ENCODE measurements around the gene PGM3.
"Not testable (repeated sequence)": the region's sequence is repeated elsewhere in the genome, so short reads cannot be mapped to it uniquely, and the experiment has no call there.

The PGM3 gene, protein sequence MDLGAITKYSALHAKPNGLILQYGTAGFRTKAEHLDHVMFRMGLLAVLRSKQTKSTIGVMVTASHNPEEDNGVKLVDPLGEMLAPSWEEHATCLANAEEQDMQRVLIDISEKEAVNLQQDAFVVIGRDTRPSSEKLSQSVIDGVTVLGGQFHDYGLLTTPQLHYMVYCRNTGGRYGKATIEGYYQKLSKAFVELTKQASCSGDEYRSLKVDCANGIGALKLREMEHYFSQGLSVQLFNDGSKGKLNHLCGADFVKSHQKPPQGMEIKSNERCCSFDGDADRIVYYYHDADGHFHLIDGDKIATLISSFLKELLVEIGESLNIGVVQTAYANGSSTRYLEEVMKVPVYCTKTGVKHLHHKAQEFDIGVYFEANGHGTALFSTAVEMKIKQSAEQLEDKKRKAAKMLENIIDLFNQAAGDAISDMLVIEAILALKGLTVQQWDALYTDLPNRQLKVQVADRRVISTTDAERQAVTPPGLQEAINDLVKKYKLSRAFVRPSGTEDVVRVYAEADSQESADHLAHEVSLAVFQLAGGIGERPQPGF
- 29.9 to 84.0 (median 49.2) reads per million in 17 experiments for total RNA-seq

DNA sequence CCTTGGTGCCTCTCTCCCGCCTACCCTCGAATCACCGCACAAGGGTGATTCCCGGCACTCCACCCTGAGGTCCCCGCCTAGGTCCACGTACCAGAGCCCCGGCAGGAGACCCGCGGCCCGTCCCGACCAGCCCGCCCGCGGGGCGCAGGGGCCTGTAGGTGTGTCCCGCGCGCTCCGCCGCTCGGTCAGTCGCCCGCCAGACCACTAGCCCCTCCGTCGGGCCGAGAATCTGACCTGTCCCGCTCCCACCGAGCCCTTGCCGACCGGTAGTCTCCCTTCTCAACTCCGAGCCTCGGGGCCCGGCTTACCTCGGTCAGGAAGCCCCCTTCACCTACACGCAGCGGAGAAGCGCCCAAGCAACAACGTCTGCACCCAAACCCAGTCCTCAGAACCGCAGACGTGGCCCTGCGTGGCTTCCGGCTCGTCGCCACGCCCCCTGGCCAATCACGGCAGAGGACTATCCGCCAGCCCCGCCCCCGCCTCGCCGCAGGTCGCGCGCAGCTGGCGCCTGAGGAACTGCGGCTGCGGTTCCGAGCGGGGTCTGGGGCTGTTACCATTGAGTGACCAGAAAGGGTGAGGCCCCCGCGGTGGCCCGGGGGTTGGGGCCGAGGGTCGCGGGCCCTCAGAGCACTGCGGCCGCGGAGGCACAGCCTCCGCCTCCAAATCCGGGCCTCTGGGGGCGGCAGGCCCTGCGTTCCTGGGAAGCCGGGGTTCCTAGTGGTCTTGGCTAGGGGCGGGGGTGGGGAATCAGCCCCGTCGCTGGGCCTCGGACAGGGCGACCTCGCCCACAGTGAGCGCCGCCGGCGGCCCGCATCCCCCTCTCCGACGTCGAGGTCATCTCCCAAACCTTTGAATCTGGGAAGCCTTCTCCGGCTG, at the start of gene PGM3, which contains the start of gene RWDD2A:
Gene PGM3 (minus strand): TSS at position 395 of the 876 bp plus-strand sequence. CDS start 2,253 bp downstream, outside the sequence.
Gene RWDD2A (plus strand): TSS at position 487 of the 876 bp plus-strand sequence. CDS start 1,095 bp downstream, outside the sequence.
- DNase-seq = peak; percentile 90 to 96 (median 94)

DNA sequence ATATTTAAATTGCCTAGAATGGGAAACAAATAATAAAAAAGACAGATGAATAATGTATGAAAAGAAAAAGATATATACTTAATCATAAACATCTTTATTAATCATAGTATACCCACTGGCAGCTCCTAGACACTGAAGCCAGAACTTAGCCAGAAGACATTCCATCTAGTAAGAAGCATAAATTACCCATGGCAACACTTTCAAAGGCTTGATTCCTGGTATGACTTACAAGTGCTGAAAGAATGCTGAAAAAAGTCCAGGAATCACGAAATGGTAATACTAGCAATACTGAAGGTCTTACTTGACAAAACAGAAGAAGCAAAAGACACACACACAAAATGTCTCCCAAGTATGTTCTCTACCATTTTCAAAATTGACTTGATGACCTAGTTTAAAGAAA, 38.1 kb upstream of the PGM3 start:
- no peak for DNase-seq

DNA sequence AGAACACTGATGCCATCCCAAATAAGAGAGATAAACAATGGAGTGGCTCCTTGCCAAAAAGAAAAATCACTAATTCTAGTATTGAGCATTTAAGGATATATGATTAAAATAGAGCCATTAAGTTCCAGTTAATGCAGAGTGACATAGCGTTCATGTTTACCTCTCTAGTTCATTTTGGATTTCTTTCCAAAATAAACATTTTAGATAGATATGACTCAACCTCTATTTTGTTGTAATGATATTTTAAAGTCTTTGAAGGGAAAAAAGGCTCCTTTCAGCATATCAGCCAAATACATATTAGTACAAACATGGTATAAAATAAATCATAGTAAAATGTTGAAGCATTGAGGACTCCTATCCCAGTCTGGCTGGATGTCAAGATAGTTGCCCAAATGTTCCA, 33.5 kb upstream of the PGM3 start:
- DNase-seq = no peak

DNA sequence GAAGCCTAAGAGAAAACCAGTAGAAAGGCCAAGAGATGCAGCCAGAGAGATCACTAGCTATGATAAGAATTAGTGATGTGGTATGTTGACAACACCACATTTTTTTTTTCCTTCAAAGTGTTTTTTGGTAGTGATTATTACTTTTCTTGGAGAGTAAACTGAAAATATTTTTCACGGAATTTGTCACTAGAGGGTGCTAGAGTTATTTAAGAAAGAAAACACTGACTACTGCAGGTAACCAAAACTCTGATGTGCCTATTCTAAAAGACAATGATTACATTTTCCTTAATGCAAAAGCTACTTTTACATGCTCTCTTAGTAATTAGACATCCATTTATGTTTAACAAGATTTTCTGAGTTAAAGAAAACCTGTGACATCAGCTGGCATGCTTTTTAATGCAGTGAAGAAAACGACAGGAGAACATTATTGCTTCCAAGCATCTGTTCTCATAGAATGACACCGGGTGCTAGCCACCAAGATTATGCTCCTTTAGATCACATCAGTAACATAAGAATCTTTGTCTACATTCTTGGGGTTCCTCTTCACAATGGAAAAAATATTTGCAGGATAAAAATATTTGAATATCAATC, 28.9 kb upstream of the PGM3 start:
- DNase-seq = peak in 2 of 4 experiments; percentile 52 to 59

DNA sequence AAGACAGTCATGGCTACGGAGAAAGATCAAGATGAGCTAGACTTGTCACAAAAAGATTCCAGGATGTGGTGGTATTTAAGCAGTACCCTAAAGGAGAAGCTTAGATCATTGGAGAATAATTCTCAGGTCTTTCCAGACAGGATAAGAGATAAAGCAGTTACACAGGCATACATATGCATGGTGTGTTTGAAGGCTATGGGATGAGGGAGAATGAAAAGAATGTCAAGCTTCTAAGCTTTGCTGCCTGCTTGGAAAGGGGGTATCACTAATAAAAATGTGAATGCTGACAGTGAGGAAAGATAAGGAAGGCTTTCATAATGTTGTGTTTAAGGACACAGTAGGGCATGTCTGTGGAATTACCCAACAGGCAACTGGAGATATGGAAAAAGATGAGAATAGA, 28.2 kb upstream of the PGM3 start:
- DNase-seq = no peak

DNA sequence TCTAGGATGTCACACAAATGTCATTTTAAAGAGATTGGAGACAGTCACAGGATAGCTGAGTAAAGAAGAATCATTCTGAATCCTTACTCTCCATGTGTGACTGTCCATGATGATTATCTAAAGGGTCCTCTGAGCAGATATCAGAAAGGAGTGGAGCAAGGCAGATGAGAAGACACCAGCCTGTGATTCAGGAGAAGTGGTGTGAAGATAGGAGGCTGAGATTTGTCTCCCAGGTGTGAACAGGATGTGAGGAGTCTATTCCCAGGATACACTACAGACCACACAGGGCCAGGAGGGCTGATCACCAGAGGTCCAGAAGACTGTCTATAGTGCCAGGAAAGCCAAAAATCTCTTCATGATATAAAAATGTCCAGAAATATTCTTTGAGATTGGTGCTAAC, 27.1 kb upstream of the PGM3 start:
- DNase-seq = no peak

DNA sequence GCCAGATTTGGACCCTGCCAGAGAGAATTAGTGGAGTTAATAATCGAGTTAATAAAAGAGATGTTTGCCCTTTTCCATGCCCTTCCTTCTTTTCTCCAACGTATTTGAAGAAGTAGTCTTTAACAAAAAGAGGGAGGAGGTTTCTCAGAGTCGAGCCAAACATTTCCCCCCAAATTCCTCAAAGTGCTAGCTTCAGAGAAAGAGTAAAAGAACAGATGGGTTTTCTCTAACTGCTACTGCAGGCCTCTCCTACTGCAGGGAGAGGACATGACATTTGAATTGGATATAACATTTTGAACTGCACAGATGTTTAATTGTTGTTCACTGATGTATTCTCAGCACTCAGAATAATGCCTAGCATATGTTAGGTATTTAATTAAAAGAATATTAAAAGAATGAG, 25.6 kb upstream of the PGM3 start:
- DNase-seq = no peak

DNA sequence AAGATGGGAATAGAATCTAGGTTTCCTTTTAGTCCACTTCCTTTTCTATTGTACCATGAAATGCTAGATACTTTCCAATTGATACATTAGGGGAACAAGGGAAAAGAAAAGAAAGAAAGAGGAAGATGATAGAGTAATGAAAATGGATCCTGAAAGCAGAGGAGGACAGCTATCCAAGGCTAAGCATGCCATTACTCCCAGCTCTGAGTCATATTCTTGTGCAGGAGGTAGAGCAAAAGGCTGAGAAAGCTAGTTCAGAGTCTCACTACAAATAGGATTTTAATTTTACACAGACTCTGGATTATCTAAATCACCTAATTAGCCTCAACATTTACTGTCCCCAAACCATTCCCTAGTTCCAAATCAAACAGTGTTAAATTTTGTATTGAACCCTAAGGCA, 23.7 kb upstream of the PGM3 start:
- DNase-seq = no peak

DNA sequence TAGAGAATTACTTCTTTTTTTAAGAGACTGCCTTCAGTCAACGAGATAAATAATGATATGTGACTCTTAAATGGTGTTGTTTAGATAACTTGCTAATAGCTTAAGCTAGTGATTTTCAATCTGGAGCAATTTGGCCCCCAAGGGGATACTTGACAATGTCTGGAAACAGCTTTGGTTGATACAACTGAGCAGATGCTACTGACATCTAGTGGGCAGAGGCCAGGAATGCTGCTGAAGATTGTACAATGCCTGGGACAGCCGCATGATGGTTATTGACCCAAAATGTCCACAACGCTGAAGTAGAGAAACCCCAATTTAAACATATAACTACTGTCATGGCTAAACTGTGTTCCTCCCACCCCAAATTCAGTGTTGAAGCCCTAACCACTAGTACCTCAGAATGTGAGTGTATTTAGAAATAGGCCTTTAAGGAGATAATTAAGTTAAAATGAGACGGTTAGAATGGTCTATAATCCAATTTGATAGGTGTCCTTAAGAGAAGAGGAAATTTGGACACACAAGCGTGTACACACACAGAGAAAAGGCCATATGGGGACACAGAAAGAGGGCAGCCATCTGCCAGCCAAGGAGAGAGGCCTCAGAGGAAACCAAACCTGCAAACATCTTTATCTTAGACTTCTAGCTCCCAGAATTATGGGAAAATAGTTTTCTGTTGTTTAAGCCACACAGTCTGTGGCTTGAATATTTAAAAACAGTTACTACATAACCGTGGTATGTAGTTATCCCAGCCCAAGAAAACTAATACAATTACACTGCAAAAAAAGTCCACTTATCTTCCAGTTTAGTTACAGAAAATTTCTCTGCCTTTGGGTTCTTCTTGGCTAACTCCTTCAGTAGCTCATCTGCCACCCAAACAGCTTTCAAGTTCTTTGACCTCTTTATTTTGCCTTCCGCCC, 22.3 kb upstream of the PGM3 start:
- peak; percentile 63 to 73 (median 67) for DNase-seq

DNA sequence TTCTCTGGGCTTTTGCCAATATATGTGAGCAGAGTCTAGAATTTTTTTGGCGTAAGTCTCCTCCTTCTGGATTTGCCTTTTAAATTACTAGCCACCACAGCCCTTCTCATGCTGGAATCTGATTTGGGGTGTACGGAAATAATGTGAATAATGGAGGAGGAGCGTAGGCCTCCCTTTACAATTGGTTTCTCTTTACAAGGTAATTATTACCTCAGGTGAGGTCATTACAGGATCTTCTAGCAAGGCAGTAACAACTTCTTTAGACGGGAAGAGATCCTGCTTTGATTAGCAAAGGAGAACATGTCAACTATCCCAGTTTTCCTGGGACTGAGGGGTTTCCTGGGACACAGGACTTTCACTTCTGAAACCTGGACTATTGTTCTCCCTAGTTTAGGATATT, 9.0 kb upstream of the PGM3 start:
- no peak for DNase-seq

DNA sequence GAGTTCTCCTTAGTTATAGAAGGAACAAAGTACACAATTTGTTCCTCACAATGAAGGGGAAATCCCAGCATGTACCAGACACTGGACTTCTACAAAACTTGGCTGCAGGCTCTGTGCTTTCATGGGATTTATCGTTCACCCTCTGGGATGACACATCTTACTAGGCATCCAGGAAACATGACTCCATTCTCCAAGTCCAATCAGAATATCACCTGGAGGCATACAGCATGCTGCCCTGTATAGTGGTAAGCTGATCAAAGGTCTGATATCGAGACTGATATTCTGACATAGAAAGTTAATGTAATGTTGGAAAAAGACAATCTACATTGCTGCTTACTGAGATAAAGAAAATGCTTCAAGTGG, 6.8 kb upstream of the PGM3 start:
- DNase-seq = peak; percentile 2 to 25 (median 14)

DNA sequence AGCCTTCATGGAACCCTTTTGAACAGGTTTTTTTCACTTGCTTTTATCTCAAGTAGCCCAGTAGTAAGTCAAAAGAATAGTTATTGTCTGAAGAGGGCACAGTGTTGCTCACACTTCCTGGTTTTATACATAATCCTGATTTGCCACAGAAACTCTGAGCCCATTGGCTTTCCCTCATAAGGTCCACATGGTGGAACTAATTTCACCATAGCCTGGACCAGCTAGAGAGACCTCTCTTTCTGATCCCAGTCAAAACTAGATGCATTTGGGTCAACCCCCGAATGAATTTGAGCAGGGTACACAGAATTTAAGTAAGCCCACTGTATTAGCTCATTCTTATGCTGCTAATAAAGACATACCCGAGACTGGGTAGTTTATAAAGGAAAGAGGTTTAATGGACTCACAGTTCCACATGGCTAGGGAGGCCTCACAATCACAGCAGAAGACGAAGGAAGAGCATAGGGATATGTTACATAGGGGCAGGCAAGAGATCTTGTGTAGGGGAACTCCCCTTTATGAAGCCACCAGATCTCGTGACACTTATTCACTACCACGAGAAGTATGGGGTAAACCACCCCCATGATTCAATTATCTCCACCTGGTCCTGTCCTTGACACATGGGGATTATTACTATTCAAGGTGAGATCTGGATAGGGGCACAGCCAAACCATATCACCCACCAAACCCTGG, 6.3 kb upstream of the PGM3 start:
- peak in 3 of 4 experiments; percentile 17 to 35 (median 29) for DNase-seq

DNA sequence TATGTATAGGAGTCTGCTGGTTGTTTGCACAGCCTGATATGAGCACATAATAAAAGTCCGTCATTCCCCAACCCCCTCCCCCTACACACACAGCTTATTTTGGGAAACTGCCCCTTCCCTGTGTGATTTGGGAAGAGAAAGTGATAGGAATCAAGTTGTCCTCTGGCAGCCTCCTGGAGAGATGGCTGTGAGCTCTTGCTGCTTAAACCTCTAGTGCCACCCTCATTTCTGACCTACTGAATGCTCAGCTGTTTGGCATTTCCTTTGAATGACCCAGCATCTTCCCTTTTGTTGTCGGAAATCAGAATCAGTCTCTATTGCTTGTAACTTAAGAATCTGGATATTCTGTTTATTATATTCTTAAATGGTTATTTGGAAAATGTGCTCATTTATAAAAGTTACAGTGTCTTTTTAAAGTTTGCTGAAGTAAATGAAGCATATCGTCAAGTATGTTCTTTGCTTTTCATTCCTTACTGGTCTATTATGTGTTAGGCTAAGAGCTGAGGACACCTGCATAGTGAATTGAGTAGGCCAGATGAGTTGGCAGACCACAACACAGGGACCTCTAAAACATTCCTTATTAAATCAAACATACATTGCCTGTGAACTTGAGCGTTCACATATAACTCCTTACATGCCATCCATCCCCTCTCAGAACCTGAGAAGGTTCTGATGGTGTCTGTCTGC, 5.6 kb upstream of the PGM3 start:
- no peak for DNase-seq

DNA sequence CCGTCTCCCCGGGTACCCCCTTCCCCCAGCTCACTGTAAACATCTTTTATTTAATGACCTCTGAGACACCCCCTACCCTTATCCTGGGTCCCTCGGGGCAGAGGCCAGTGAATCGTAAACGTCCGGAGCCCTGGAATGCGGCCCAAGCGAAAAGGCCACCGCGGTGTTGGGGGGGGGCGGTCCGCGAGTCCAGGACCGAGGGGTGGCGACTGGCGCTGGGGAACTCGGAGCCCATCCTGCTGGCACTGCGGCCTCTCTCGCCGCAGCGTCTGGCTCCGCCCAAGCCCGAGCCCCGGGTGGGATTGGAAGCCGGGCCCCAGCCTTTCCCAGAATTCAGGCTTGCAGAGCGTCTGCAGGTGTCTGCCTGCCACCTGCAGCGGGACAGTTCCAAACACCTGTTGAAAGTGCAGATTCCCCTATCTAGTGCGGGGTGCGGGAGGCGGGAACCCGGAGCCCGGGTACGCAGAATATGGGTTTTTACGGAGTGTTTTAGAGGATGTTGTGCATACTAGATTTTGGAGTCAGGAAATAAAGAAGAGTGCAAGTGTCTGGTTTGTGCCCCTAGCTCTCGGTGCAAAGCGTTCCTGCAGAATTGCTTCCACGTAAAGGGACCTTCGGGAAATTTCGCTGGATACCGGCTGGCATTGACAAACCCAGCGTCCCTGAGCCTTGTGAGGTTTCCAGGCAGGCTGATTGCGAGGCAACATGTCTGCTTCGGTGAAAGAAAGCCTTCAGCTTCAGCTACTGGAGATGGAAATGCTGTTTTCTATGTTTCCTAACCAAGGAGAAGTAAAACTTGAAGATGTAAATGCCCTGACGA, 892 bp upstream of the PGM3 start:
- peak; percentile 23 to 59 (median 40) for DNase-seq

DNA sequence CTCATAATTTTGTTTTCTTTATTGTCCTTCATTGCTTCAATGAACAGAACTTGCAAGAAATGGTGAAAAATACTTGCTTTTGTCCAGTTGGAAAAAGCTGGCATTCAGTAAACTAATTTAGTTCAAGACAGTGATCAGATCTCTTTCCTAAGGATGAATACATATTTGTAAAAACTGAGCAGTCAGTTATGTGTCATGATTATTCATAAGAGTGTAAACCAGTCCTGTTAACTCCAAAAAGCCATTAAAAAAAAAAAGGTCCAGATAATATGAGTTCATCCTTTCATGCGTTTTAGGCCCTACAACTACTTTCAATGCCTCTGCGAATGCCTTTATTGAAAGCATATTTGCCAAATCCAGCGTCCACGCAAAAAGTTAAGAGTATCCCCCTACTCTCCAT, 609 bp downstream of the PGM3 start:
- DNase-seq = peak in 1 of 4 experiments; percentile 6

DNA sequence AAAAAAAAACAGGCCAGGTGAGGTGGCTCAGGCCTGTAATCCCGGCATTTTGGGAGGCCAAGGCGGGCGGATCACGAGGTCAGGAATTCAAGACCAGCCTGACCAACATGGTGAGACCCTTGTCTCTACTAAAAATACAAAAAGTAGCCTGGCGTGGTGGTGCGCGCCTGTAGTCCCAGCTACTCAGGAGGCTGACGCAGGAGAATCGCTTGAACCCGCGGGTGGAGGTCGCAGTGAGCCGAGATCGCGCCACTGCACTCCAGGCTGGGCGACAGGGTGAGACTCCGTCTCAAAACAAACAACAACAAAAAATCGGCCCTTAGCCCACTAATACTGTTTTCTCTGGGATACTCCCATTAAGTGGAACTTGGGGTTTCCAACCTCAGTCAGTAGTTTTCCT, 1.1 kb downstream of the PGM3 start:
- DNase-seq = not testable (repeated sequence)

DNA sequence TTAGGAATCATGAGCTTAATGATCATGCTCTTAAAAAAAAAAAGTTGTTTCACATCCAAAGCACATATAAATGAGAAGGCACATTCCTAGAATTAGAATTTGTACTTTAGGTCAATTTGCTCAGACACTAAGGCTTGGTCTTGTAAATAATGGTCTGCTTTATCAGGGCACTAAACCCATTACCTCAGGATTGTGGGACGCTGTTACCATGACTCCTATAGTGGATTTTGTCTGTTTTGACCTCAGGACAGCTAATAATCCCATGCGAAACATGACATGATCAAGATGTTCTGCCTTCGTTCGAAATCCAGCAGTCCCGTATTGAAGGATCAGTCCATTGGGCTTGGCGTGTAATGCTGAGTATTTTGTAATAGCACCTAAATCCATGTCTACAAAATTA, 2.4 kb downstream of the PGM3 start:
- no peak for DNase-seq

DNA sequence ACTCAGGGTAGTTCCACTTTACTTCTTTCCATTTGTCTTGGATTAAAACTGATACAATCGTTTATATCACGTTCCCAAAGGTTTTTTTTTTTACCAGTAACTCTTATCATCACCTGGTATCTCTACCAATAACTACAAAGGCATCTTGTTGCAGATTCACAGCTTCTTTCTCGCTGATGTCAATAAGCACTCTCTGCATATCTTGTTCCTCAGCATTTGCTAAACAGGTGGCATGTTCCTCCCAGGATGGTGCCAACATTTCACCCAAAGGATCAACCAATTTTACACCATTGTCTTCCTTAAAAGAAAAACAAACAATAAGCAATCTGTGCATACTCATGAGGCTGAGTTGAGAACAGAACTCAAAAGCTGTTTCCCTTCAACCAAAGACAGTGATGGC, 4.6 kb downstream of the PGM3 start:
- no peak for DNase-seq

DNA sequence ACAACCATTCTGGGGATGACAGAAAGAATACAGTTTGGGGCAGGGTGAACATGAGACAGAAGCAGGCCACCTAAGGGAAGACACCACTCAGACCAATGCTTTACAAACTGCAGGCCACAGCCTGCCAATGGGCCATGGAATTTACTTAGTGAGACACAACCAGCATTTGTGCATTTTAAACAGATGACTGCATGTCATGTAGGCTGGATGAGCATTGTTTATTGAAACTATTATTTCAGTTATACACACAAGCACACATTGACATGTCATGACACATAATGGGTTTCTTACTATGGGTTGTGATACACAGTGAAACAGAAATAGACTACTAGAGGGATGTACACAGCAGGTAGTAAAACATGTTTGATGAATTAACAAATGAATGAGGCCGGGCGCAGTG, 8.0 kb downstream of the PGM3 start:
- no peak for DNase-seq

Measured in suppressor macrophage (primary cell).